HepG2 (cell line): ENCODE measurements around the gene SPG7. TPM values are rescaled to one million over a fixed set of nuclear protein-coding genes. Genes with fewer than 3 reads are reported as not detected.

Experiments
- ELF1 ChIP-seq: sonication (generic); formaldehyde crosslinking; IDR thresholded peaks from 2 replicates; pipeline ENCODE4 v1.4.0; 2020; ENCODE audit warnings: missing genetic modification reagents
- MAFF ChIP-seq: IDR thresholded peaks from 2 replicates; pipeline ENCODE4 v1.6.1; 2011; ENCODE audit warnings: low read depth, low read length, improper control_type of control experiment
- MIXL1 ChIP-seq: IDR thresholded peaks from 2 replicates; pipeline ENCODE4 v1.6.1; 2016
- NFKBIZ ChIP-seq: IDR thresholded peaks from 2 replicates; pipeline ENCODE4 v1.6.1; 2018; ENCODE audit warnings: missing genetic modification reagents, missing compliant biosample characterization
- NRL ChIP-seq: sonication (generic); formaldehyde crosslinking; IDR thresholded peaks from 2 replicates; pipeline ENCODE4 v1.5.0; 2020; ENCODE audit warnings: missing genetic modification reagents, mild to moderate bottlenecking, moderate library complexity, borderline replicate concordance
- PHF8 ChIP-seq: sonication (generic); formaldehyde crosslinking; IDR thresholded peaks from 2 replicates; pipeline ENCODE4 v1.5.0; 2020; ENCODE audit warnings: missing genetic modification reagents
- RBAK ChIP-seq: sonication (generic); formaldehyde crosslinking; IDR thresholded peaks from 2 replicates; pipeline ENCODE4 v1.5.1; 2020; ENCODE audit warnings: mild to moderate bottlenecking, missing genetic modification reagents
- RELA ChIP-seq: sonication (generic); formaldehyde crosslinking; IDR thresholded peaks from 2 replicates; pipeline ENCODE4 v1.4.0; 2020; ENCODE audit warnings: missing genetic modification reagents
- SRSF1 ChIP-seq: fragments of 200-400 bp; formaldehyde crosslinking; optimal IDR thresholded peaks from 2 replicates; pipeline ENCODE3; 2017; ENCODE audit warnings: mild to moderate bottlenecking, low read depth, low read length, moderate library complexity
- ZNF329 ChIP-seq: sonication (generic); formaldehyde crosslinking; IDR thresholded peaks from 2 replicates; pipeline ENCODE4 v1.9.0; 2021; ENCODE audit warnings: low read depth, mild to moderate bottlenecking, missing genetic modification reagents
- ZNF782 ChIP-seq: sonication (generic); formaldehyde crosslinking; IDR thresholded peaks from 2 replicates; pipeline ENCODE4 v1.4.0; 2020; ENCODE audit warnings: missing genetic modification reagents, mild to moderate bottlenecking, borderline replicate concordance
- polyA plus RNA-seq, 8 experiments: library from polyadenylated mRNA; depleted of rRNA in 3 of 8; stranded (reverse) in 7 of 8; unstranded in 1 of 8; fragments of >200 nt; fragmentation: Illumina TruSeq in 4 of 8; extraction: Trizol in 4 of 8; gene quantifications; 2 replicates each; pipeline versions ENCODE4 v1.2.1 to v1.2.3, GENCODE V29; 2011 to 2016; ENCODE audit warnings: low read depth in 4 of 8, missing spikeins in 1 of 8, mixed read lengths in 1 of 8; ENCODE audit not compliant: insufficient read depth in 1 of 8
- total RNA-seq, 5 experiments: library from RNA; depleted of rRNA; stranded (reverse); fragments of >200 nt; fragmentation: Illumina TruSeq; extraction: Trizol; gene quantifications; 2 replicates each; pipeline ENCODE4 v1.2.3, GENCODE V29; 2016; ENCODE audit warnings: low read depth in 1 of 5
- TF ChIP-seq, protein P1 (sequence below): sonication (generic); formaldehyde crosslinking; IDR thresholded peaks from 2 replicates; pipeline ENCODE4 v1.5.0; 2020; ENCODE audit warnings: mild to moderate bottlenecking, missing genetic modification reagents, borderline replicate concordance
- TF ChIP-seq, protein P2 (sequence below): sonication (generic); formaldehyde crosslinking; IDR thresholded peaks from 2 replicates; pipeline ENCODE4 v1.4.0; 2020; ENCODE audit warnings: low read depth, missing genetic modification reagents
- TF ChIP-seq, protein P3 (sequence below): sonication (generic); formaldehyde crosslinking; IDR thresholded peaks from 2 replicates; pipeline ENCODE4 v1.4.0; 2020; ENCODE audit warnings: missing genetic modification reagents, borderline replicate concordance
- TF ChIP-seq, protein P4 (sequence below): sonication (generic); formaldehyde crosslinking; IDR thresholded peaks from 2 replicates; pipeline ENCODE4 v1.4.0; 2020; ENCODE audit warnings: missing genetic modification reagents

The SPG7 gene
- total and polyA plus RNA-seq, 2 of the 13 experiments (the other 11 are each of a cell fraction or from before 2014, with no cell fraction given): 66.0 to 136 TPM

DNA sequence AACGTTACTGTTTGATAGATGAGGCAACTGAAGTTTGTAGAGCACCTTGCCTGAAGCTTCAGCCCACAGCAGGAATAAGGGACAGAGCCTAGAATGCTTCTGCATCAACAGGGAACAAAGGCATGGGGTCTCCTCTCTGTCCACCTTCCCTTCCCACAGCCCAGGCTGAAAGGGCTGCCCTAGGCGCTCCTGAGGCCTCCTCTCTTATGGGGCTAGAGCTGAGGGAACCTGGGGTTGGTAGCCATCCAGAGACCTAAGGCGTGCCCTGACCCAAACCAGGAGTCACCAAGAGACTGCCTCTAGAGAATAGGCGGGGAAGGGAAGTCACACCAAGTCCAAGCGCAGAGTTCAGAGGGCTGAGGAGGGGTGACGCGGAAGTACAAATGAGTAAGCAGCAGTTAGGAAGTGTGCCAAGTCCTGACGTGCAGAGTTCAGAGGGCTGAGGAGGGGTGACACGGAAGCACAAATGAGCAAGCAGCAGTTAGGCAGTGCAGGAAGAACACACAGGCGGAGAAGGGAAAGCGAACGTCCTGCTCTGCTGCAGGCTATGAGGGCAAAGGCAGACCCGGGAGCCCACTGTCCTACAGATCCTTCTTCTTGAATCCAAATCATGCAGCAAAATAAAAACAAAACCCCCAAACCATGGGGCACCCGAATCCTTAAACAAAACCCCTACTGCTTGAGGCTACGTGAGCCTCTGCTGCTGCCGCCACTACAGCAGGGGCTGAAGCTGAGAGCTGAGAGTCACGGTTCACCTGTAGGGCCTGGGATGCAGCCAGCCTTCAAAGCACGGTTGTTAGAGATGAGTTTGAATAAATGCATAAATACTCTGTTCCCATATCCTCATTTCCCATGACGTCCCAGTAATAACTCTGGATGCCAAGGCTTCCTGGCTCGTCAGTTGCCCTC is 2.7 kb upstream of the SPG7 start (continued):
- TF ChIP-seq, protein P1, sequence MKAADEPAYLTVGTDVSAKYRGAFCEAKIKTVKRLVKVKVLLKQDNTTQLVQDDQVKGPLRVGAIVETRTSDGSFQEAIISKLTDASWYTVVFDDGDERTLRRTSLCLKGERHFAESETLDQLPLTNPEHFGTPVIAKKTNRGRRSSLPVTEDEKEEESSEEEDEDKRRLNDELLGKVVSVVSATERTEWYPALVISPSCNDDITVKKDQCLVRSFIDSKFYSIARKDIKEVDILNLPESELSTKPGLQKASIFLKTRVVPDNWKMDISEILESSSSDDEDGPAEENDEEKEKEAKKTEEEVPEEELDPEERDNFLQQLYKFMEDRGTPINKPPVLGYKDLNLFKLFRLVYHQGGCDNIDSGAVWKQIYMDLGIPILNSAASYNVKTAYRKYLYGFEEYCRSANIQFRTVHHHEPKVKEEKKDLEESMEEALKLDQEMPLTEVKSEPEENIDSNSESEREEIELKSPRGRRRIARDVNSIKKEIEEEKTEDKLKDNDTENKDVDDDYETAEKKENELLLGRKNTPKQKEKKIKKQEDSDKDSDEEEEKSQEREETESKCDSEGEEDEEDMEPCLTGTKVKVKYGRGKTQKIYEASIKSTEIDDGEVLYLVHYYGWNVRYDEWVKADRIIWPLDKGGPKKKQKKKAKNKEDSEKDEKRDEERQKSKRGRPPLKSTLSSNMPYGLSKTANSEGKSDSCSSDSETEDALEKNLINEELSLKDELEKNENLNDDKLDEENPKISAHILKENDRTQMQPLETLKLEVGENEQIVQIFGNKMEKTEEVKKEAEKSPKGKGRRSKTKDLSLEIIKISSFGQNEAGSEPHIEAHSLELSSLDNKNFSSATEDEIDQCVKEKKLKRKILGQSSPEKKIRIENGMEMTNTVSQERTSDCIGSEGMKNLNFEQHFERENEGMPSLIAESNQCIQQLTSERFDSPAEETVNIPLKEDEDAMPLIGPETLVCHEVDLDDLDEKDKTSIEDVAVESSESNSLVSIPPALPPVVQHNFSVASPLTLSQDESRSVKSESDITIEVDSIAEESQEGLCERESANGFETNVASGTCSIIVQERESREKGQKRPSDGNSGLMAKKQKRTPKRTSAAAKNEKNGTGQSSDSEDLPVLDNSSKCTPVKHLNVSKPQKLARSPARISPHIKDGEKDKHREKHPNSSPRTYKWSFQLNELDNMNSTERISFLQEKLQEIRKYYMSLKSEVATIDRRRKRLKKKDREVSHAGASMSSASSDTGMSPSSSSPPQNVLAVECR (CRISPR knock-in tag): peak; percentile 96; the same call in 1 of the 2 replicates
- TF ChIP-seq ZNF782 (CRISPR knock-in tag) (peak; percentile 84; the same call in 1 of the 2 replicates), MAFF (peak; percentile 51; the same call in 1 of the 2 replicates), PHF8 (peak; percentile 65), NFKBIZ (CRISPR knock-in tag) (no peak), RBAK (CRISPR knock-in tag) (peak; percentile 68; the same call in 1 of the 2 replicates), ELF1 (peak; percentile 97), MIXL1 (CRISPR knock-in tag) (peak; percentile 77), NRL (CRISPR knock-in tag) (peak; percentile 83), ZNF329 (no peak), RELA (no peak), SRSF1 (no peak)
- TF ChIP-seq, protein P2, sequence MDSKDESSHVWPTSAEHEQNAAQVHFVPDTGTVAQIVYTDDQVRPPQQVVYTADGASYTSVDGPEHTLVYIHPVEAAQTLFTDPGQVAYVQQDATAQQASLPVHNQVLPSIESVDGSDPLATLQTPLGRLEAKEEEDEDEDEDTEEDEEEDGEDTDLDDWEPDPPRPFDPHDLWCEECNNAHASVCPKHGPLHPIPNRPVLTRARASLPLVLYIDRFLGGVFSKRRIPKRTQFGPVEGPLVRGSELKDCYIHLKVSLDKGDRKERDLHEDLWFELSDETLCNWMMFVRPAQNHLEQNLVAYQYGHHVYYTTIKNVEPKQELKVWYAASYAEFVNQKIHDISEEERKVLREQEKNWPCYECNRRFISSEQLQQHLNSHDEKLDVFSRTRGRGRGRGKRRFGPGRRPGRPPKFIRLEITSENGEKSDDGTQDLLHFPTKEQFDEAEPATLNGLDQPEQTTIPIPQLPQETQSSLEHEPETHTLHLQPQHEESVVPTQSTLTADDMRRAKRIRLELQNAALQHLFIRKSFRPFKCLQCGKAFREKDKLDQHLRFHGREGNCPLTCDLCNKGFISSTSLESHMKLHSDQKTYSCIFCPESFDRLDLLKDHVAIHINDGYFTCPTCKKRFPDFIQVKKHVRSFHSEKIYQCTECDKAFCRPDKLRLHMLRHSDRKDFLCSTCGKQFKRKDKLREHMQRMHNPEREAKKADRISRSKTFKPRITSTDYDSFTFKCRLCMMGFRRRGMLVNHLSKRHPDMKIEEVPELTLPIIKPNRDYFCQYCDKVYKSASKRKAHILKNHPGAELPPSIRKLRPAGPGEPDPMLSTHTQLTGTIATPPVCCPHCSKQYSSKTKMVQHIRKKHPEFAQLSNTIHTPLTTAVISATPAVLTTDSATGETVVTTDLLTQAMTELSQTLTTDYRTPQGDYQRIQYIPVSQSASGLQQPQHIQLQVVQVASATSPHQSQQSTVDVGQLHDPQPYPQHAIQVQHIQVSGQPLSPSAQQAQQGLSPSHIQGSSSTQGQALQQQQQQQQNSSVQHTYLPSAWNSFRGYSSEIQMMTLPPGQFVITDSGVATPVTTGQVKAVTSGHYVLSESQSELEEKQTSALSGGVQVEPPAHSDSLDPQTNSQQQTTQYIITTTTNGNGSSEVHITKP (CRISPR knock-in tag): no peak; the same call in 1 of the 2 replicates
- TF ChIP-seq, protein P3, sequence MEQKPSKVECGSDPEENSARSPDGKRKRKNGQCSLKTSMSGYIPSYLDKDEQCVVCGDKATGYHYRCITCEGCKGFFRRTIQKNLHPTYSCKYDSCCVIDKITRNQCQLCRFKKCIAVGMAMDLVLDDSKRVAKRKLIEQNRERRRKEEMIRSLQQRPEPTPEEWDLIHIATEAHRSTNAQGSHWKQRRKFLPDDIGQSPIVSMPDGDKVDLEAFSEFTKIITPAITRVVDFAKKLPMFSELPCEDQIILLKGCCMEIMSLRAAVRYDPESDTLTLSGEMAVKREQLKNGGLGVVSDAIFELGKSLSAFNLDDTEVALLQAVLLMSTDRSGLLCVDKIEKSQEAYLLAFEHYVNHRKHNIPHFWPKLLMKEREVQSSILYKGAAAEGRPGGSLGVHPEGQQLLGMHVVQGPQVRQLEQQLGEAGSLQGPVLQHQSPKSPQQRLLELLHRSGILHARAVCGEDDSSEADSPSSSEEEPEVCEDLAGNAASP (CRISPR knock-in tag): peak; percentile 86
- TF ChIP-seq, protein P4, sequence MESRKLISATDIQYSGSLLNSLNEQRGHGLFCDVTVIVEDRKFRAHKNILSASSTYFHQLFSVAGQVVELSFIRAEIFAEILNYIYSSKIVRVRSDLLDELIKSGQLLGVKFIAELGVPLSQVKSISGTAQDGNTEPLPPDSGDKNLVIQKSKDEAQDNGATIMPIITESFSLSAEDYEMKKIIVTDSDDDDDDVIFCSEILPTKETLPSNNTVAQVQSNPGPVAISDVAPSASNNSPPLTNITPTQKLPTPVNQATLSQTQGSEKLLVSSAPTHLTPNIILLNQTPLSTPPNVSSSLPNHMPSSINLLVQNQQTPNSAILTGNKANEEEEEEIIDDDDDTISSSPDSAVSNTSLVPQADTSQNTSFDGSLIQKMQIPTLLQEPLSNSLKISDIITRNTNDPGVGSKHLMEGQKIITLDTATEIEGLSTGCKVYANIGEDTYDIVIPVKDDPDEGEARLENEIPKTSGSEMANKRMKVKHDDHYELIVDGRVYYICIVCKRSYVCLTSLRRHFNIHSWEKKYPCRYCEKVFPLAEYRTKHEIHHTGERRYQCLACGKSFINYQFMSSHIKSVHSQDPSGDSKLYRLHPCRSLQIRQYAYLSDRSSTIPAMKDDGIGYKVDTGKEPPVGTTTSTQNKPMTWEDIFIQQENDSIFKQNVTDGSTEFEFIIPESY (CRISPR knock-in tag): peak; percentile 65
